HG03432 (cell line): ENCODE measurements around the gene GPR162.
A peak's percentile ranks its signal among the peaks of the same experiment; 100 is the strongest.

Source experiments
- ATAC-seq: cut with Tn5 transposase; IDR thresholded peaks from one replicate; pipeline ENCODE4 v1.9.1; 2021; ENCODE audit warnings: mild to moderate bottlenecking, moderate library complexity; ENCODE audit not compliant: unreplicated experiment

Gene GPR162

GRCh38 chr12:6833189-6833890, 11.7 kb downstream of the GPR162 start:
- ATAC-seq, result no peak

GRCh38 chr12:6834254-6834653, 12.6 kb downstream of the GPR162 start:
- no peak for ATAC-seq

GRCh38 chr12:6834873-6835272, 13.3 kb downstream of the GPR162 start:
- no peak for ATAC-seq

GRCh38 chr12:6836851-6837250, 15.2 kb downstream of the GPR162 start:
- ATAC-seq, result no peak

GRCh38 chr12:6837370-6838060, 15.9 kb downstream of the GPR162 start:
- ATAC-seq, result no peak

- ATAC-seq, result no peak
Observed at GRCh38 chr12:6838854-6839253, 17.2 kb downstream of the GPR162 start.

- peak; percentile 74 for ATAC-seq
Observed at GRCh38 chr12:6839482-6840201, 18.0 kb downstream of the GPR162 start.

- ATAC-seq, result no peak
Observed at GRCh38 chr12:6840330-6840729, 18.7 kb downstream of the GPR162 start.

GRCh38 chr12:6840761-6841515, 19.3 kb downstream of the GPR162 start, which contains the start of gene GNB3:
Gene GNB3 (plus strand): TSS chr12:6840925. CDS start chr12:6841288, 363 bp downstream.
- ATAC-seq, result no peak

GRCh38 chr12:6842075-6842474, 20.5 kb downstream of the GPR162 start:
- no peak for ATAC-seq

GRCh38 chr12:6843118-6843902, 21.7 kb downstream of the GPR162 start:
- no peak for ATAC-seq

GRCh38 chr12:6845395-6845794, 23.8 kb downstream of the GPR162 start:
- ATAC-seq, result no peak

GRCh38 chr12:6846316-6846869, 24.8 kb downstream of the GPR162 start:
- ATAC-seq, result no peak

GRCh38 chr12:6847676-6848075, 26.1 kb downstream of the GPR162 start:
- ATAC-seq, result no peak

GRCh38 chr12:6849427-6849826, 27.8 kb downstream of the GPR162 start:
- no peak for ATAC-seq

- no peak for ATAC-seq
Observed at GRCh38 chr12:6849976-6850560, 28.4 kb downstream of the GPR162 start.

GRCh38 chr12:6850796-6851152, 29.2 kb downstream of the GPR162 start:
- ATAC-seq, result no peak

- peak; percentile 54 for ATAC-seq
Observed at GRCh38 chr12:6851153-6851920, 29.7 kb downstream of the GPR162 start, which contains the start of gene CDCA3. Gene CDCA3 (minus strand): TSS chr12:6851286. CDS start chr12:6850952, 334 bp downstream.
